Erythroblast (primary cell): ENCODE data around the gene OPN4.

ENCODE experiments used
- GATA1 ChIP-seq: IDR thresholded peaks from 2 replicates; pipeline ENCODE4 v1.6.1; 2011; ENCODE audit warnings: low read depth, mild to moderate bottlenecking, control low read depth, low read length, moderate library complexity
- POLR2A ChIP-seq: IDR thresholded peaks from 2 replicates; pipeline ENCODE4 v1.6.1; 2011; ENCODE audit warnings: mild to moderate bottlenecking, low read length

- TF ChIP-seq POLR2A (no peak), GATA1 (no peak)
Measured at GRCh38 chr10:86690657-86691084, 36.3 kb downstream of the OPN4 start.
